C1 segment of cervical spinal cord (tissue), 14 donors: ENCODE results near the gene CHMP4B.

Experiments used
- DNase-seq, 14 donors: peaks; one replicate each; lab custom pipeline; 2025; lab: John Stamatoyannopoulos, UW

CHMP4B gene, protein sequence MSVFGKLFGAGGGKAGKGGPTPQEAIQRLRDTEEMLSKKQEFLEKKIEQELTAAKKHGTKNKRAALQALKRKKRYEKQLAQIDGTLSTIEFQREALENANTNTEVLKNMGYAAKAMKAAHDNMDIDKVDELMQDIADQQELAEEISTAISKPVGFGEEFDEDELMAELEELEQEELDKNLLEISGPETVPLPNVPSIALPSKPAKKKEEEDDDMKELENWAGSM

DNA sequence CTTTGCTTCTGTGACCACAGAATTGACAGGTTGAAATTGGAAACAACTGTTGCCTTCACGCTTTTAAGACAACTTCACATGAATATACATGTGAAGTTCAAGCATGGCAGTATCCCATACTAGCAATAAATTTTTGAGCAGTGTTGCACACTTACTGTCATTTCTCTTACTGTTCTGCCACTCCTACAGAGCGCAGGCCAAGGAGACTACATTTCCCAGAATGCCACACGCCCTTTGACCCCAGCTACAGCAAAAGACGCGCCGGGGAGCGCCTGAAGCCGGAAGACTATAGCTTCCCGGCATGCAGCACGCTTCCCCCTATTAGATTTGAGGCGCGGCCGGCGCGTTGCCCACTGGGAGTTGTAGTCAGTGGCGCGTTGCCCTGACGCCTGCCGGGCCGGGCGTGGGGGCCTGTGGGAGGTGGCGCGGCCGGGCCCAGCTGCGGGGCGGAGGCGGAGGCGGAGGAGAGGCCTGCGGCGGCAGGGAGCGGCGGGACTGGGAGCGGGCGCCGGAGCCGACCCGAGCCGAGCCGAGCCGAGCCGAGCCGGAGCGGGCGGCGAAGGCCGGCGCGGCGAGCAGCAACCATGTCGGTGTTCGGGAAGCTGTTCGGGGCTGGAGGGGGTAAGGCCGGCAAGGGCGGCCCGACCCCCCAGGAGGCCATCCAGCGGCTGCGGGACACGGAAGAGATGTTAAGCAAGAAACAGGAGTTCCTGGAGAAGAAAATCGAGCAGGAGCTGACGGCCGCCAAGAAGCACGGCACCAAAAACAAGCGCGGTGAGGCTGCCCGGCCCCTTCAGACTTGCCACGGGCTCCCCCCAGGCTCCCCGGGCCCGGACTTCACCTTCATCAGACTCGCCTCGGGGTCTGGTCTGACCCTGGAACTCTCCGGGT lies at the start of gene CHMP4B:
Gene CHMP4B (plus strand): TSS at position 464 of the 891 bp plus-strand sequence. CDS start 121 bp downstream, at position 585.
- peak; percentile 81 to 99 (median 97) for DNase-seq

DNA sequence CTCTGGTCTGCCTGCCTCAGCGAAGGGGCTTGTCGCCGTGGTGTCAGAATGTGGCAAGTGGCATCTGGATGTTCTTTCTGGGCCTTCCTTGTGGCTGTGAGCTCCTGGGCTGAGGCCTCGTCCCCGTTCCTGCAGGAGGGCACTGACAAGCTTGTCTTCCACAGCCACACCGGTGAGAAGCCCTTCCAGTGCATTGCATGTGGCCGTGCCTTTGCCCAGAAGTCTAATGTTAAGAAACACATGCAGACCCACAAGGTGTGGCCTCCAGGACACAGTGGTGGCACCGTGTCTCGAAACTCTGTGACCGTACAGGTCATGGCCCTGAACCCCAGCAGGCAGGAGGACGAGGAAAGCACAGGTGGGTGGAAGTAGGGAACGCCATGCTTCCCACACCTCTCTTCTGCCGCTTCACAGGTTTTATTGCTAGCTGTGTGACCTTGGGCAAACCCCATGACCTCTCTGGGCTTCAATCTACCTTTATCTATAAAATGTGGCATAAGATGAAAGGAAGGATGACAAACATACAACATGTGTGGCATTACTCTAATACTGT lies 49.4 kb upstream of the CHMP4B start:
- no peak for DNase-seq

DNA sequence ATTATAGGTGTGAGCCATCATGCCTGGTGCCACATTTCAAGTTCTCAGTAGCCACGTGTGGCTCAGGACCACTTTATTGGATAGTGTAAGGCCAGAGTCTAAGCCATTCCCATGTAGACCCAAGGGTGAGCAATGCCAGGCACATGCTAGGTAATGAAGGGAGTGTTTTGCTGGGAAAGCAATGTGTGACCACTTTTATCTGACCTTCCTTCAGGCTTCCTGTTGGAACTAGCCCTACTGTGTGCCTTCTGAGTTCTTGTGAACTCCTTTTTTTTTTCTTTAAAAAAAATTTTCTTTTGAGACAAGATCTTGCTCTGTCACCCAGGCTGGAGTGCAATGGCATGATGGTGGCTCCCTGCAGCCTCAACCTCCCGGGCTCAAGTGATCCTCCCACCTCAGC lies 46.0 kb upstream of the CHMP4B start:
- no peak for DNase-seq

DNA sequence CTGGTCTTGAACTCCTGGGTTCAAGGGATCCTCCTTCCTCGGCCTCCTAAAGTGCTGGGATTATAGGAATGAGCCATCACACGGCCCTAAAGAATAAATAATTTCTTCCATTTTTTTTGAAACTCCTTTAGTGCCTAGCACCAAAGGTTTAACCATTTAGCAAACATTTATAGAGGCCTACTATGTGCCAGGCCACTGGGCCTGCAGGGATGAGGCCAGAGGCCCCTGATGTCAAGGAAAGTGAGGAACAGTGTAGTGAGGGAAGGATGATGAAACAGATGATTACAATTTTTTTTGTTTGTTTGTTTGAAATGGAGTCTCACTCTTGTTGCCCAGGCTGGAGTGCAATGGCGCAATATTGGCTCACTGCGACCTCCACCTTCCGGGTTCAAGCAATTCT lies 45.6 kb upstream of the CHMP4B start:
- DNase-seq, result no peak

DNA sequence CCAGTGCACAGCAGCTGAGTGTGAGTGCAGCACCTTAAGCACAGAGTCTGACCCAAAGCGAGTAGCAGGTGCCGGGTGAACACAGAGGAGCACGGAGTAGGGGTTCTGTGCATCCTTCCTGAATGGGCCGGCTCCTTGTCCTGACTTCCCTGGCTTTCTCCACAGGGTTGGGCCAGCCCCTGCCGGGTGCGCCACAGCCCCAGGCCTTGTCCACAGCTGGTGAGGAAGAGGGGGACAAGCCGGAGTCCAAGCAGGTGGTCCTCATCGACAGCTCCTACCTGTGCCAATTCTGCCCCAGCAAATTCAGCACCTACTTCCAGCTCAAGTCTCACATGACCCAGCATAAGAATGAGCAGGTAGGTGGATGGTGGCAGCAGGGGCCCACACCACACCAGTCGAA lies 44.5 kb upstream of the CHMP4B start:
- DNase-seq, result no peak

DNA sequence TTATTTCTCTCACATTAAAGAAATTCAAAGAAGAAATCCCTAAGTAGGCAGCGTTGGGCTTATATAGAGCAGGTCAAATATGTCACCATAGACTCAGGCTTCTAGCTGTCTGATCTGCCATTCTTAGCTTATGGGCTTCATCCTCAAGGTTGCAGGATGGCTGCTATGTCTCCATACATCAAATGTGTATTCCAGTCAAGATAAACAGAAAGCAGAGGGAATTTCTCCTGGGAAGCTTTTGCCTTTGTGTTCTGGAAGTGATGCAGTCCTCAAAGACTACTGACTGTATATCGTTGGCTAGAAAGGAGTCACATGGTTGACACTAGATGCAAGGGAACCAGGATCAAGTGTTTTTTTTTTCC lies 43.4 kb upstream of the CHMP4B start:
- no peak for DNase-seq

DNA sequence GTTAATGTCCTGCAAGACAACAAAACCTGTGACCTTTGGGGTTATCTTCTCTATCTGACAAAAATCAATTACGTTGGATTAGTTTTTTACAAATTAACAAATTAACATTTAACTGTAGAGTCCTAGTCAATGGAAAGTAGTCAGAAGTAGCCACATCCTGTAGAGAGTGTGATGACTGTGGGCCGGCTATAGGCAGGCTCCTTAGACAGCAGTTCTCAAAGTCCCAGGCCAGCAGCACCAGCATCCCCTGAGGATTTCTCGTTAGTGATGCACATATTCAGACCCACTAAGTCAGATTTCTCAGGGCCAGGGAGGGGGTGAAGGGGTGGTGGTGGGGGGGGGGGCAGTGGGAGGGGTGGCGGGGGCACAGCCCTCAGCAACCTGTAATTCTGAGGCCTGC lies 42.1 kb upstream of the CHMP4B start:
- no peak for DNase-seq

DNA sequence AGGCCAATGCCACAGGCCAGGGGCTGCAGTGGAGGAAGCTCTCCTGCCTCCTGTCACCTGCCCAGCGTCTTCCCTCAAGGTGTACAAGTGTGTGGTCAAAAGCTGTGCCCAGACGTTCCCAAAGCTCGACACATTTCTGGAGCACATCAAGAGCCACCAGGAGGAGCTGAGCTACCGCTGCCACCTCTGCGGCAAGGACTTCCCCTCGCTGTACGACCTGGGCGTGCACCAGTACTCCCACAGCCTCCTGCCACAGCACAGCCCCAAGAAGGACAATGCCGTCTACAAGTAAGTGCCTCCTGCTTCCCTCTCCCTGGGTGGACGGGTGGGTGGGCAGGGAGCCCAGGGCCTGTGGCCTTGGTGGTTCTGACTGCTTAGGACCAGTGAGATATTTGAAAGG lies 41.1 kb upstream of the CHMP4B start:
- no peak for DNase-seq

DNA sequence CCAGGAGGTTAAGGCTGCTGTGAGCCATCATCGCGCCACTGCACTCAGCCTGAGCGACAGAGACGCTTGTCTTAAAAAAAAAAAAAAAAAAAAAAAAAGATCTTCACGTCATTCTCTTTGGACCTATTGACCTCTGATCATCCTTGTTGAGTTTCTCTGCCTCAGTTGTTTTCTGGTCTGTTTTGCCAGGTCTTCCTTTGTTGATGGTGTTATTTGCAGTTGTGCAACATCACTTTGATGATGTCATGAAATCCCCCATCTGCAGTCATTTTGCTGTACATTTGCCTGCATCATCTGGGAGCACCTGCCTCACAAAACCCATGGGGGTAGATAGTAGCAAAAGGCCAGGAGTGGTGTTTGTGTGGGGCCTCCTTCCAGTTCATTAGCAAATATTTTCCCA lies 39.2 kb upstream of the CHMP4B start:
- DNase-seq, result no peak

DNA sequence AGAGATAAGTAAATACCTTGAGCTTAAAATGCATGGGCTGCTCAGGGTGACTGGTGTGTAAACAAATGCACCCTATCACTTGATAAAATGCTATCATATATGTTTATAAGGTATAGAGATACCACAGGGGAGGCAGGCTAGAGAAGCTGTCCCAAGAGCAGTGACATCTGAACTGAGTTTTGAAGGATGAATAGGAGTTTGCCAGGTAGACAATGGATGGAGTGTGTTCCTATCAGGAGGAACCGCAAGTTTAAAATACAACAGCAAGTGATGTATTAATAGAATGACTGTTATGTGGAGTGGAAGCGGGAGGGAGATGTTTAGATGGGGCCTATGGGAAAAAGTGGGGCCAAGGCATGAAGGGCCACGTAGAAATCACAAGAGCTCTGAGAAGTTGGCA lies 38.7 kb upstream of the CHMP4B start:
- DNase-seq, result no peak

DNA sequence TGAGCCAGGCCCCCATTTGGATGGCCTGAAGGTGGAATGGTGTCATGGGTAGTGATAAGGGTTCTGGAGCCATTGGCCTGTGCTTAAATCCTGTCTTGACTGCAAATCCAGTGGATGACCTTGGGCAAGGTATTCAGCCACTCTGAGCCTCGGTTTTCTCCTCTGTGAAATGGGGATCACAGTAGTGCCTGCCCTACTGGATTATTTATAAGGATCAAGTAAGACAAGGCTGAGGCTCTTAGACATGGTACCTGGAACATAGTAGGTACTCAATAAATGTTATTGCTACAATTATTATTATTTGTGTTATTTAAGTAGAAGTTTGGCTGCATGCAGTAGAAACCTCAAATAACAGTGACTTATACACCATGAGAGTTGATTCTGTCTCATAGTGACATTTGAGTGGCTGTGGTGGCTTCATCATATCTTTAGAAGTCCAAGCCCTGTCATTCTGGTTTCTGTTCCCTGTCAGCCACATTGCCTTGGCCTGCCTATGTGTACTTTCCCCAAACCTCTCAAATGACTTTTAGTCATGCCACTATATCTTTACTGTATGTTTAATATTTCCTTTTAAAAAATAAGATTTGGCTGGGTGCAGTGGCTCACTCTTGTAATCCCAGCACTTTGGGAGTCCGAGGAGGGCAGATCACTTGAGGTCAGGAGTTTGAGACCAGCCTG lies 37.6 kb upstream of the CHMP4B start:
- DNase-seq, result no peak

DNA sequence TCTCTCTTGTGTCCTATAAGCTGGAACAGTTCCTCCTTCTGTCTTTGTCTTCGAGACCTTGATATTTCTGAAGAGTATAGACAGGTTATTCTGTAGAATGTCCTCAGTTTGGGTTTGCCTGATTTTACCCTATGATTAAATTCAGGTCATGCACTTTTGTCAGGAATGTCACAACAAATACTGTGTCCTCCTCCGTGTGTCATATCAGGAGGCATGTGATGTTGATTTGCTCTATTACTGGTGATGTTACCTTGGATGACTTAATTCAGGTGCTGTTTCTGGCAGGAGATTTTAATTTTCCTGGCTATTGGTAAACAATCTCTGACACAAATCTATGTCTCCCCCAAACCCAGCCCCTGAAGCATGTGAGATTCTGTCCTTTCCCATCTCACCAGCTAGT lies 33.3 kb upstream of the CHMP4B start:
- DNase-seq, result no peak

DNA sequence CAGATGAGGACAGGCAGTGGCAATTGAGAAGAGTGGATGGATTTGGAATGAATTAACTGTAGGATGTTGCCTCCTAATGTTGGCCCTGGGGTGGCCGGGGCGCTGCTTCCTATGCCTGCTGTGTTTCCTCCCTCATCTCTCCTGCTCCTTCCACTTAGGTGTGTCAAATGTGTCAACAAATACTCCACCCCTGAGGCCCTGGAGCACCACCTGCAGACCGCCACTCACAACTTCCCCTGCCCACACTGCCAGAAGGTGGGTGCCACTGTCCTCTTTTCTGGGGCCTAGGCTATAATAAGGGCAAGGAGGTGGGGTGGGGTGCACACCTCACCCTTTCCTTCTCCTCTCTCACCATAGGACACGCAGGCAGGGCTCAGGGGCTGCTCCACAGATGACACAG lies 30.0 kb upstream of the CHMP4B start:
- DNase-seq, result no peak

DNA sequence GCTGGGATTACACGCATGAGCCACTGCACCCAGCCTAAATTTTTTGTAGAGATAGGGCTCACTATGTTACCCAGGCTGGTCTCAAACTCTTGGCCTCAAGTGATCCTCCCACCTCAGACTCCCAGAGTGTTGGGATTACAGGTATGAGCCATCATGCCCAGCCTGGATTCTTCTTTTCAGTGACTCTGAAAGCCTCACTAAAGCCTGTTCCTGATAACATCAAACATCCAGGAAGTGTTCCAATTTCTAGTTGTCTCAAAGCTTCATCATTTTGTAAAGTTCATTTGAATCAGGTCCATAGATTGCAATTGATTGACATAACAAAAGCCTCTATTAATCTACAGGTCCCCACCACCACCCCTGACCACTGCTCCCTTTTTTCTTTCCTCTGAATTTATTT lies 29.2 kb upstream of the CHMP4B start:
- no peak for DNase-seq

DNA sequence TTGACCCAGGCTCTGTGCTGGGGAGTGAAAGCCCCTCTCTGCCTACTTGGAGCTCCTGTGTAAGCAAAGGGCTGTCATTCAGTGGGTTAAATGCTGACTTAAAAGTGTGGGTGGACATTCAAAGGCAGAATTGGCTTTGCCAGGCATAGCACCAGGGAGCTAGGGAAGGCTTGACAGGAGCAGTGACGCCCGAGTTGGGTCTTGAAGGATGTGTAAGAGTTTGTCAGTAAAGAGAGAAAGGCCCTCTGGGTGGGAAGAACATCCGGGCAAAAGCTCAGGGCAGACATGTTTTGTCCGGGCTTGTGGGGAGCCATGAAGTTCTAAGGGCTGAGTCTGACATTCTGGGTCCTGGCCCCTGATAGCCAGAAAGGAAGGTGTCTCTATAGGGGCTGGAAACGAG lies 27.9 kb upstream of the CHMP4B start:
- no peak for DNase-seq

DNA sequence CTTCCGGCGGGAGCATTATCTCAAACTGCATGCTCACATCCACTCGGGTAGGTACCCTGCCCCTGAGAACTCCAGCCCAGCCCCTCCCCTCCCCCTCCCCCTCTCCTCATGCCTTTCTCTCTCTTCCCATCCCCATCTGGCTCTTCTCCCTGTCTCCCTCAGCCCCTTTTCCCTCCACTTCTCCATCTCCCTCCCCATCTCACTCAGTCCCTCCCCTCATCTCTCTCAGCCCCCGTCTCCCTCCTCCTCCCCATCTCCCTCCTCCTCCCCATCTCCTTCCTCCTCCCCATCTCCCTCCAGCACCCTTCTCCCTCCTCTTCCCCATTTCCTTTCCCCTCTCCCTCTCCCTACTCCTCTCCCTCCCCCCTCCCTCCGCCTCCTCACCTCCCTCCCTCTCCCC lies 27.3 kb upstream of the CHMP4B start:
- DNase-seq, result no peak

DNA sequence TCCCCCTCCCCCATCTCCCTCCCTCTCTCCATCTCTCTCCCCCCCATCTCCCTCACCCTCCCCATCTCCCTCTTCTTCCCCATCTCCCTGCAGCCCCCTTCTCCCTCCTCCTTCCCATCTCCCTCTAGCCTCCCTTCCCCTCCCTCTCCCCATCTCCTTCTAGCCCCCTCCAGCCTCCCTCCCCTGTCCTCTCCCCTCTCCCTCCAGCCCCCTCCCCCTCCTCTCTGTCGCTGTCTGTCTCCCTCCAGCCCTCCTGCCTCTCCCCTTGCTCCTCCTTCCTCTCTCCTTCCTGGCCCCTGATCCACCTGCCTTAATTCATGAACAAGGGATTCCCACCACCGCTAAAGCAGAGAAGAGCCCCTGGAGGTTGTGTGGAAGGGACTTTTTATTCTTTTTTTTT lies 26.9 kb upstream of the CHMP4B start:
- no peak for DNase-seq

DNA sequence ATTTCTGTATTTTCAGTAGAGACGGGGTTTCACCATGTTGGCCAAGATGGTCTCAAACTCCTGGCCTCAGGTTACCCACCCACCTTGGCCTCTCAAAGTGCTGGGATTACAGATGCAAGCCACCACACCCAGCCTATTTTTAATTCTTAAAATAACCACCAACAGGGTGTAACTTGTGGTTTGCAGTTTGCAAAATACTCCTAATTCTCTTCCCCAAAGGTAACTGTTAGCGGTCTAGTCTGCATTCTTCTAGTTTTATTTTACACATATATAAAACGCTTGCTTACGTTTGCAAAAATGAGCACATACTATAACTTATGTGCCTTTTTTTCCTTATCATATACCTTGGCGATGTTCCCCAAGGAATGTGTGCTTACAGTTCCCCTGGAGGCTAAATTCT lies 25.6 kb upstream of the CHMP4B start:
- DNase-seq, result no peak

DNA sequence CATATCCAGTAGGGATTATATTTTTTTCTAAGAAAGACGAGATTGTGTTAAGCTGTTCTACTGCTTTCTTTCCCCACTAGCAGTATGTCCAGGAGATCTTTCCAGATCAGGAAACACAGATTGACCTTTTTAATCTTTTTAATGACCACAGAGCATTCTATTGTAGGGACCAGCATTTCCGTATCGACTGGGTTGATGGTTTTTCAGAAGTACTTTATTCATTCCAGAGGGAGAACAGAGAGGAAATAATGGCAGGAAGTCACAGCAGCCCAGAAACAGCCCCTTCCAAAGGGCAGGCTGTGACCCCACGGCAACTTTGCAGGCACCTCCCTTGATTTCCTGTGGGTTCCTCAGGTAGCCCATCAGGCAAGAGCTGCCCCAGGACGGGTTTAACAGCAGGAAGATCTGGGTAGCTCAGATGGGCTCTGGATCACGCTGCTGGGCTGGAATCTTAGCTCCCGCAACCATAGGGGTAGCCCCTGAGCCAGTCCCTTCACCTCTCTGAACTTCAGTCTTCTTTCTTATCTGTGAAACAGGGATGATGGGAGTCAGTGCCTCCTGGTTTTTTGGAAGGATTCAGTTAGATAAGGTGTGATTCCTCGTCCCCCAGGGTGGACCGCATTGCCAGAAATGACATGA lies 23.8 kb upstream of the CHMP4B start:
- no peak for DNase-seq

DNA sequence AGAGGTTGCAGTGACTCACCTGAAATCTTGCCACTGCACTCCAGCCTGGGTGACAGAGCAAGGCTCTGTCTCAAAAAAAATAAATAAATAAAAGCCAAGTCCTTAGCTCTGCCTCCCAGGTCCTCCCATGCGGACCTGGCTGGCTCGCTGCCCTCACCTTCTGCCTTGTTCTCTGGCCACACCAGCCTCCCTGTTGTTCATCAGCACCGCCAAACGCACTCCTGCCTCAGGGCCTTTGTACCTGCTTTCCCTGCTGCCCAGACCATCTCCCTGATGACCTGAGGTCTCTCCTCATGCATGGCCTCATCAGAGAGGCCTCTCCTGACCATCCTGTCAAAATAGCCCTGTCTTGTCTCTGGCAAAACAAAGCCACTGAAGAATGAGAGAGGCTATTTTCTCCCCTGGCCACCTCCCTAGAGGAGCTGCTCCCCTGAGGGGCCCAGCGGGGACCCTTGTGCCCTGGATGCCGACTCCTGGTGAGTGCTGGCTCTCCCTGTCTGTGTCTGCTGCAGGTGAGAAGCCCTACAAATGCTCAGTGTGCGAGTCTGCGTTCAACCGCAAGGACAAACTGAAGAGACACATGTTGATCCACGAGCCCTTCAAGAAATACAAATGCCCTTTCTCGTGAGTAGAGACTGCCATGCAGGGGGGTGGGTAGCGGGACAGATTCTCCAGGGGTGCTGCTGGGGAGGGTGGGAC lies 22.6 kb upstream of the CHMP4B start:
- DNase-seq, result no peak

DNA sequence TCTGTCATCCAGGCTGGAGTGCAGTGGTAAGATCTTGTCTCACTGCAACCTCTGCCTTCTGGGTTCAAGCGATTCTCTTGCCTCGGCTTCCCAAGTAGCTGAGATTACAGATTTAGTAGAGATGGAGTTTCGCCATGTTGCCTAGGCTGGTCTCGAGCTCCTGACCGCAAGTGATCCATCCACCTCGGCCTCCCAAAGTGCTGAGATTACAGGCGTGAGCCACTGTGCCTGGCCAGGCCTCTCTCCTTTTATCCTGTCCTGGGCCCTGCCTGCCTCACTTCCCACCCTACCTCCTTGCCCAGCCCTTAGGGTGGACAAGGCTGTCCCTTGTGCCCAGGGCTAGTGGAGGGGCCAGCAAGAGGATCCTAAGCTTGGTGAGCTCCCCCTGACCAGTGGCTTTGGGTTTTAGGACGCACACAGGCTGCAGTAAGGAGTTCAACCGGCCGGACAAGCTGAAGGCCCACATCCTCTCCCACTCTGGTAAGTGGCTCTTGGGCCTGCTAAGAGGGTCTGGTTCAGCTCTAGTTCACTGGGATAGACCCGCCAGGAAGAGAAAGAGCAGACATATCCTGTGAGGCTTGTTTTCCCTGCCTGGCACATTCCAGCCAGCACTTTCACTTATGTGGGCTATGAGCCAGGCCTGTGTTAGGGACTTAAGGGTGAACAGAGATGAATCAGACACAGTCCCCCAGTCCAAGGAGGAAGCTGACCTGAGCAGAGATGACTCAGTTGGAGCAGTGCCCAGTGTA lies 21.9 kb upstream of the CHMP4B start:
- no peak for DNase-seq
